ENCODE results near the gene TP73.
A peak's percentile ranks its signal among the peaks of the same experiment; 100 is the strongest.

The TP73 gene

DNA sequence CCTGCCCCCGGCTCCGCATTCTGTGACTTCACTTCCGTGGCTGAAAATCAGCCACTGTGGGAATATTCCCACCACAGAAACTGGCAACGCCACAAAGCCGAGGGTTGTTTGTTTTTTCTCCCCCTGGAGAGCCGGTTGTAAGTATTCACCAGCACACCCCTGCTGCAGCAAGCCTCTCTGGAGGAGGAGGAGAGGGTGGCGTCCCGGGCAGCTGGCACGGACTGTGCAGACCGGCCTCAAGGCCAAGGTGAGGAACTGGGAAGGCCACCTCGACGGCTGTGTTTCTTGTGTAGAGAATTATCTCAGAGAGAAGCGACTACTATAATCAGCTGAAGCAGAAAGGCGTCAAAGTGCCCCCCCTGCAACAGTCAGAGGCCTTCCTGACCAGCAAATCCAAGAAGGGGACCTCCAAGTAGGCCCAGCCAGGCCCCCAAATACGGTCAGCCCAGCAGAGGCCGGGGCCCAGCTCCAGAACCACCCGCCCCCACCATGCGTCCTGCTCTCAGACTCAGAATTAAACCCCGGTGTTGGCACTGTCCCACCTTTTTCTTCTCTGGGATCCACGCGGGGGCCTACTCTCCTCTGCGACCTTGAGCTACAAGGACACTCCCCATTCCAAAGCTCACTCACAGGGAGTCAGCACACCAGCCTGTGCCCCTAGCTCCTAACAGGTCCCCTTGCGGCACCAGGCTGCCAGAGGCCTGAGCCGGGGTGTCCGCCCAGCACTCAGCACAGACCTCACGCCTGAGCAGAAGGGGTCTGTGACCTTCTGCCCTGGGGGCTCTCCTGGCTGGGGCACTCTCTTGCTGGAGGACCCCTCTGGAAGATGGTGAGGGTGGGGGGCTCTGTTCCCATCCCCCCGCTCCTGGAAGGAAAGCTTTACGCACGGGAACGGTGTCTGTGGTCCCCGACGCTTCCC, 119.1 kb downstream of the TP73 start:
- no peak for DNase-seq

DNA sequence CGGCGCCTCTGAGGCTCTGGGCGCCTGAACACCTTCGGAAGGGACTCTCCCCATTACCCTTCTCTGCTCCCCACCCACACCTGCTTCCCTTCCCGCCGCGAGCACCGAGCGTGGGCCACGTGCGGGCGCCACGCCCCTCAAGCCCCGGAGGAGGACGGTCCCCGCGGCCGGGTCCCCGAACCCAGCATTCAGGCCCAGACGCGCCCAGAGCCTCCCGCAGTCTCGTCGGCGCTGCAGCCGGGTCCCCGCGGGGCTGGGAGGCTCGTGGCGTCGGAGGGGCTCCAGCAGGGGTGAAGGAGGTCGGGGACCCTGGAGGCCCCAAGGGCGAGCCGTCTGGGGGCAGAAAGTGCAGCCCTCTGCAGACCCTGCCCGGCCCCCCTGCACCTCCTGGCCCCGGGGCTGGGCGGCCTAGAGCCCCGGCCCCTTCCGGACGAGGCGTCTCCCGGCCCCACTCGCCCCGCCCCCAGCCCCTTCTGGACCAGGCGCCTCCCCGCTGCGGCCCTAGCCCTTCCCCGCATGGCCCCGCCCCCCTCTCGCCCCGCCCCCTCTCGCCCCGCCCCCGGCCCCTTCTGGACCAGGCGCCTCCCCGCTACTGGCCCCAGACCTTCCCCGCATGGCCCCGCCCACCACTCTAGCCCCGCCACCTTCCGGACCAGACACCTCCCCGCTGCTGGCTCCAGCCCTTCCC, 119.9 kb downstream of the TP73 start:
- DNase-seq: peak; percentile 77

DNA sequence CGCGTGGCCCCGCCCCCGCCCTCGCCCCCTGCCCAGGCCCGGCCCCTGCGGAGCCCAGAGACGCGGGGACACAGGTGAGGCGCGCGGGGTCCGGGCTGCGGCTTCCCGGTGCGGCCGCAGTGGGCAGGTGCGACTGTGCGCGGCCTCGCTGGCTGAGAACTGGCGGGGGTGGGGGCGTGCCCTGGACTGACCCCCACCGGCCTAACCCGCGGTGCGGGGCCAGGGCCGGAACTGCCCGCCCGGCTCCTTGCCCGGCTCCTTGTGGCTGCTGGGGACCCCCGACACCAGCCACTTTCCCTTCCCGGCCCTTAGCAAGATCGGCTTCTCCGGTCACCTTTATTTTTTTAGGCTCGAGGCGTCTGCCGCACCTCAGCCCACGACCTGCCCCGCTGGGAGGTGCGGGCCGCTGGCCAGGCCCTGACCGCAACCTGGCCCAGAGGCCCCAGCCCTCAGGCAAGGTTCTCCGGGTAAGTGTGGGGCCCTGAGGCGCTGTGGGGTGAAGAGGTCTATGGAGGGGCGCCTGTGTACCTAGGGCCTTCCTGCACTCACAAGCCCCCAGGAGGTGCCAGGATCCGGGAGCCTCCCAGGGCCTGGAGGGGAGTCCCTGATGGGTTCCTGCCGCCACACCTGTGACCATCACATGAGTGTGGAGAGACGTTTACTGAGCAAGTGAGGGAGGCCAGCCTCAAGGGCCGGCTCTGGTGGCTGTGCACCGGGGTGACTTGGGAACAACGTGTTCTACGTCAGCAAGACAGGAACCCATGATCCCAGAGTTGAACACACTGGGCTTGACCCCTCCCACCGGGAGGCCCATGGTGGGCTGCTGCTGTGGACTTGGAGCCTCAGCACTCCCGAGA, 120.6 kb downstream of the TP73 start, which contains the start of gene SMIM1:
SMIM1 (plus strand) TSS at position 35 of the 857 bp plus-strand sequence. CDS start 2,625 bp downstream, outside the sequence.
- DNase-seq: no peak

DNA sequence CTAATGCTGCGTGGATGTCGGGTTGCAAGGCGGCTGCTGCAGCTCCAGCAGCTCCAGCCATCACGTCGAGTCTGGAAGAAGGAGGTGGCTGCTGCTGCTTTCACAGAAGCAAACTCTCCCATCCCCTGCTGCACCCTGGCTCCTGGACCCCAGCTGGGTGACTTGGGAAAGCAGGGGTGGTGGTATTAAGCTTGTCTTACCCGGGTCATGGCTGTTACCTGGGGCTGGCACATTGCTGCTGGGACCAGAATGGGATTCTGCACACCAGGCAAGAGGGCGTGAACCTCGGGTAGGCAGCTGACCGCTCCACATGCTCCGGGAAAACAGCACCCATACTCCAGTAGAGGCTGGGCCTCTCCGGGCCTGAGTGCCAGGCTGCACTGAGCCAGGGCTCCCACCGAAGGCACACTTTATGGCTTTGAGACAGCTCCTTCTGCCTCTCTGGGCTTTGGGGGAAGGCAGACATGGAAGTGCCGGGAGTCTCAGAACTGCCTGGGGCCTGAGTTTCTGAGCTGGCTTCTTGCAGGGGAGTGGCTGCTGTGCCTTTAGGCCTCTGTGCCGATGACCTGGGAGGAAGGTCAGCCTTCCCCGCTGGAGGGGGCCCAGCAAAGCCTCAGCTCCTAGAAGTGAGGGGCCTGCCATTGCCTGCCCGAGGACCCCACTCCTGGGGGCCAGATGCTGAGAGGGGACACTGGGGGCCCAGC, 121.4 kb downstream of the TP73 start:
- no peak for DNase-seq

DNA sequence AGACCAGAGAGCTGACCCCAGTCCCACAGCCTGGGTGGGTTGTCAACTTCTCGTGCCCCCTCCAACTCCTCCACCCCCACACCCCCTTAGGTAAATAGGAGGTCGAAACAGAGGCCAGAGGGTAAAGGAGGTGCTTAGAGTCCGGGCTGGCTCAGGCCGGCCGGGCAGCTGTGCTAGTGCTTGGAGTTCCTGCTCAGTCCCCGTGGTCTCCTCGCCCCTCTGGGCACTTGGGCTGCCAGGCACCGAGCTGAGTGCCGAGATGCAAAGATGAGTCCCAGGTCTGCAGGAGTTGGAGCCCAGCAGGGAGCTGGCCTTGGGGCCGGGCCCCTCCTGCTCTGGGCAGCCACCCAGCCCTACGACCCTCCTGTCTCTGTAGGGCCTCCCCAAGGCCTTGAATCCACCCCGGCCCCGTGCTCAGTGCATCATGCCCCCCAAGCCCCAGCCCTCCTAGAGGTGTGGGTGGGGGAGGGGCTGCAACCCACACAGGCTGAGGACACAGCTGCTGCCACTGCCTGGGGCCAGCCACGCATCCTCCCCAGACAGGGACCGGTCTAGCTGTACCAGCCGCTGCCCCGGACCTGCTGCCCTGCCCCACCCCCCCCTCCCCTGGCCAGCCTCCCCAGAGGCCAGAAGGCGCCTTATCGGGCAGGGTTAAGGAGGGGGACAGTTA, 122.1 kb downstream of the TP73 start:
- DNase-seq: no peak

DNA sequence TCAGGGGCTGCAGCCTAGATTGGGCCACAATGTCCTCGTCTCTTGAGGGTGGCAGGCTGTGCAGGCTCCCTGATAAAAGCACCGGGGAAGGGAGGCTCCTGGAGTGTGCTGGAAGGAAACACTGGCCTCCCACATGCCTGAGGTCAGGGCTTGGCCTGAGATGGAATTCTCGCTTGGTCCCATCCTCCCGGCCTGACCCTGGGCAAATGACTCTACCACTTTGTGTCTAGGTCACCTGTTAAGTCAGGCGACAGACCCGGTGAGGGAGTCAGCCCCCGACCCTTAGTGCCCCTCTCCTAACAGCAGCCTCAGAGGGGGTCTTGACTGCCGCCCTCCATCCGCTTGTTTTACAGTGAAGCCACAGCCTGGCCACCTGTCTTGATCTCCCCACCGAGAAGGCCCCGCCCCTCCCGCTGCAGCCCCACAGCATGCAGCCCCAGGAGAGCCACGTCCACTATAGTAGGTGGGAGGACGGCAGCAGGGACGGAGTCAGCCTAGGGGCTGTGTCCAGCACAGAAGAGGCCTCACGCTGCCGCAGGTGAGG, 122.7 kb downstream of the TP73 start:
- no peak for DNase-seq

DNA sequence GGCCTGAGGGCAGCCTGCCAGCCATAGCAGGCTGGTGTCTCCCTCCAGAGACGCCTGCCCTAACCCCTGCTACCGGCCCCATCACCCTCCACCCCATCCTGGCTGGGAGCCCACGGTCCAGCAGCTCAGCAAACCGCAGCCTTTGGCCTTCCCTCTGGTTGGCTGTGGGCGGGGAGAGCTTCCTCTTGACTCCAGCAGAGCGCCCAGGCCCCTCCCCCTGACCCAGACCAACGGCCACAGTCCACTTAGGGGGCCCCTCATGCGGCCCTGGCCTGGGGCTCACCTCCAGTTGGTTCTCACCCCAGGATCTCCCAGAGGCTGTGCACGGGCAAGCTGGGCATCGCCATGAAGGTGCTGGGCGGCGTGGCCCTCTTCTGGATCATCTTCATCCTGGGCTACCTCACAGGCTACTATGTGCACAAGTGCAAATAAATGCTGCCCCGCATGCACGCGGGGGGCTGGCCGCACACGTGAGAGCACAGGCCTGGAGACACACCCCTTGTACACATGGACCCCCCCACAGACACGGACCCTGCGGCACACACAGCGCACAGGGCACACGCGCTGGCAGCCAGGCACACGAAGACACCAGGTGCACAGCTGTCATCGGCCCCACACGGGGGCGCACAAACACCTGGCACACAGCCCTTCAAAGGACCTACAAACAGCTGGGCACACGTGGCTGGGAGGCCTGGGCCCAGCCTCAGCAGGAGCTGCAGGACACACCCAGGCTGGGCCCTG, 123.3 kb downstream of the TP73 start:
- DNase-seq: no peak

DNA sequence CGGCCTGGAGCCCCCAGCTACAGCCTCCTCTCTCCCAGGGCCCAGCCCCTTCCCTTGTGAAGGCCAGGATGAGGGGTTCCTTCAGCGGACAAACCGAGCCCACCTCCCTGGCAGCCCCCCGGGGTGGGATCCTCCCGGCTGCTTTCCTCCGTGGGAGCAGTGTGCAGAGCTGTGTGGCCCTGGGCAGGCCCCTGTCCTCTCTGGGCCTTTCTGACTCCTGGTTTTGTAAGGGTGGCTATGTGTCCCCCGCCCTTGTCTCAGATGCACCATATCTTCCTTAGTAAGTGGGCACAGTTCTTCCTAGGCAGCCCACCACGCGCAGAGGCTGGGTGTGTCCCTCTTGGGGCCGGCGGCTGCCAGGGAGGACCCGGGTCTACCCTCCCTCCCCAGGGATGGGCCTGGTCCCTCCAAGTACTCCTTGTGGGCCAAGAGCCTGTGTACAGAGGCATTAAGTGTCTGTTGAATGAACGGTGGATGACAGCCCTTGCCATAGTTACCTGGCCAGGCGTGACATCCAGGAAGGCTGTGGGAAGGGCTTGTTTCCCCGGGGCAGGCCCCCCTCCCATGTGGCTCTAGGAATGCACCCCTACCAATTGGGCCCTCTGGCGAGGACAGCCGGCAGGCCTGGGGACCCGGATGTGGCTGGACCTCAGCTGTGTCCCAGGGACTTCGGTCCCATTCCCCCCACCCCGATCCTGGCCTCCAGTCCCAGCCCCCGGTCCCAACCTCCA, 124.1 kb downstream of the TP73 start:
- DNase-seq: no peak

DNA sequence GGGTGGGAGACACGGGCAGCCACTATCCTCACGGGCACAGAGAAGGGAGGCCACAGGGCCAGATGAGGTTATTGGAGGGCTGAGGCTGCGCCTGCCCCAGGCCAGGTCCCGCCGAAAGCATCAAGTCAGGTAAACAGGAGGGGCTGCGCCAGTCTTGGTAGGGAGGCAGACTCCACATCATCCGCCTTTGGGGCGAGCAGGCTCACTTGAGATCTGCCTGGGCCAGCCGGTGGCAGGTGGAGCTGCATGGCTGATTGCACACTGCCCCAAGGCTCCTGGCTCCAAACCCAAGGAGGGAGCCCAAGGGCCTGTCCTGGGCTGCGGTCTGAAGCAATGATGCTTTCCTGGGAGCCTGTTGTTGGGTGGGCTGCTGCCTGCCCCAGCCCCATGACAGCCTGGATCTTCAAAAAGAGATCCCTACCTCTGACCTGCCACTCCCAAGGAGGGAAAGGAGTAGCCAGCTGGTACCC, 124.8 kb downstream of the TP73 start:
- DNase-seq: no peak

DNA sequence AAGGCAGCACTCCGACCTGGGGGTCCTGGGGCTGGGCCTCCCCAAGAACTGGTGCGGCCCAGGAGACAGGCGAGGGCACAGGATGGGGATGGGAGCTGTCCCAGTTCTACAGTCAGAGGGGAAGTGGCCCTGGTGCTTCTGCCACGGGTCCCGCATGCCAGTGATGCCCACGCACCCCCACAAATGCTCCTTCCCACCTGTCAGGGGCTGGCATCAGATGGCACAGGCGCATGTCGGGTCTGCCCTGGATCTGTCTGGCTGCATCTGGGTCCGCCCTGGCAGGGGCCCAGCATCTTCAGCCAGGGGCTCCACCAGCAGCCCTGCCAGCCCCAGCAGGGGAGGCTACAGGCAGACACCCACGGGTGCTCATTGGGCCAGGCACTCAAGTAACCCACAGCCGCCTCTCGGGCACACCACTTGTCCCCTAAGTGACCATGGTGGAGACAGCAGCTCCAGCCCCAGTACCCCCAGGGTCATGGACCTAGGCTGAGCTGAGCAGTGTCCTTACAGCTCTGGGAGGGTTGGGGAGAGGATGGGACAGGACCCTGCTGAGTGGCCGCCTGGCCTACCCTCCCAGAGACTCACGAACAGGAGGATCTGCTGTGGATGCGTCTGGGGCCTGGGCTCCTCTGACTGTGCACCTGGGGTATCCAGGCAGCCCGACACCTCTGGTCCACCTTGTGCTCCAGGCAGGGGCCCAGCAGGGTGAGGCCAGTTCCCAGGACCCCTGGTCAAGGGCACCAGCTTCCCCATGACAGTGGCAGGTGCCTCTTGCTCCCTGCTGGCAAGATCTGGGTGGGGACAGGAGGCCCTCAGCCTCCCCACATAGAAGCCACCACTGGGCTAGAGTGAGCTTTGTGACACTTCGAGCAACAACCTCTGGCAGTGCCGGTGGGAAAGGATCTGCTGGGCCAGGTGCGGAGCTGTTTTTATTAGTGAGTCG, 125.6 kb downstream of the TP73 start:
- DNase-seq: no peak

DNA sequence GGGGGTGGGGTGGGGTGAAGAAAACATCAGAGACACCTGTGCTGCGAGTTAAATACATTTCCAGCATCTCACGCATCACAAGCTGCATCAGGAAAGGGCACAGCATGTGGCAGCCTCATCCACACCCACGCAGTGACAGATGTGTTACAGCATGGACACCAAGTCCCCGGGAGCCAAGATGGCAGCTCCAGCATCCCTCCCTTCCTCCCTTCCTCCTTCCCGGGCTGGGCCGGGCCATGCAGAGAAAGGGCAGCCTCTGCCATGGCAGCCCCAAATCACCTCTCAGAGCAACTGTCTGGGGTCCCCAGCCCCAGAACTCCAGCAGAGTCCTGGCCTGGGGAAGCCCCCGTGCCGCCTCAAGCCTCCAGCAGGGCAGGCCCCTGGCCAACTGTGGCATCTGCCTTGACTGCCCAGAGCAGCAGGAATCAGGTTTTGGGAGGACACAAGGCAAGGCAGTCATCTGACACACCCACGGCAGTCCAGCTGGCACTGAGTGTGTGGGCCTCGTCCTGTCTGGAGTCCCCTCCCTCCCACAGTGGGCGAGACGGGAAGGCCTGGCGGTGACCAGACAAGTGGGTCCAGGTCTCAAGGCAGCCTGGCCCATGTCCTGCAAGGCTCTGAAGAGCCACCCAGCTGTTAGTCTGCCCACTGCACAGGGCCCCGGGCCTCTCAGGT, 126.4 kb downstream of the TP73 start:
- no peak for DNase-seq

DNA sequence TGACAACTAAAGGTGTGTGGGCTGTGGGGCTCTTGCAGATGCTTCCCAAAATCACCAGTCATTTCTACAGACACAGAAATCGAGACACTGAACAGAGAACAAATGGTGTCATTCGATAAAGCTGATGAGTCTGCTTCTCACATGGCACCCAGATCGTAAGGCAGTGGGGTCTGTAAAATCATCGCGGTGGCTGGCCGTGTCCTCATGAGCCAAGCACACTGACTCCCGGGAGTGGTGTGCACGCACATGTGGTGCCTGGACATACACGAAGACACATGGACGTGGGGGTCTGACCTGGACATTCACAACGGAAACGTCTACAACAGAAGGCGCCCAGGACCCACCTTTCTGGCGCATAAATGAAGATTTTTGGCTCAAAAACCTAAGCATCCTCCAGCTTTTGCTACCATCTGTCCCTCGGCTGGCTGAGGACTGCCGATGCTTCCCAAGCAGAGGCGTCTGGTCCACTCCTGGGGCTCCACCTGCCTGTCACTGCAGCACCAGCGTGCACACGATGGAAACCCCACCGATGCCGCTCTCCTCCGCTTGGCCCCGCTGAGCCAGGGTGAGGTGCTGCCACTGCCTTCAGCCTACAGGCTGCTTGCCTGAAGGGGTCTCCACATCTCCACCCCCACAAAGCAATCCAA, 127.1 kb downstream of the TP73 start:
- no peak for DNase-seq

DNA sequence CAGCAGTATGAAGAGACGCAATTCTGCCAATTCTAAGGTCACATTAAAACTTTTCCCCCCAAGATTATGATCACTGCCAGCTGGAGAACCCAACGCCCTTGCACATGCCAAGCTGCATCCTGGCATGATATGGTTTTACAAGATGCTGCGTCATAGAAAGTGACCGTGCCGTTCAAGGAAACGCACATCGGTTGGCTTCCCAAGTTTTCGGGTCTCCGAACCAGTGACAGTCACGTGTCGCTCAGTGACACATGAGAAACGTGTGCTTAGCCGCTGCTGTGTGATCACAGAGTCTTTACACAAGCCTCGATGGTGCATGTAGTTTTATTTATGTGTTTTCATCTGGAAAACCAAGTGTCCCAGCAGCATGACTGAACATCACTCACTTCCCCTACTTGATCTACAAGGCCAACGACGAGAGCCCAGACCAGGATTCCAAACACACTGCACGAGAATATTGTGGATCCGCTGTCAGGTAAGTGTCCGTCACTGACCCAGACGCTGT, 127.6 kb downstream of the TP73 start:
- DNase-seq: no peak

DNA sequence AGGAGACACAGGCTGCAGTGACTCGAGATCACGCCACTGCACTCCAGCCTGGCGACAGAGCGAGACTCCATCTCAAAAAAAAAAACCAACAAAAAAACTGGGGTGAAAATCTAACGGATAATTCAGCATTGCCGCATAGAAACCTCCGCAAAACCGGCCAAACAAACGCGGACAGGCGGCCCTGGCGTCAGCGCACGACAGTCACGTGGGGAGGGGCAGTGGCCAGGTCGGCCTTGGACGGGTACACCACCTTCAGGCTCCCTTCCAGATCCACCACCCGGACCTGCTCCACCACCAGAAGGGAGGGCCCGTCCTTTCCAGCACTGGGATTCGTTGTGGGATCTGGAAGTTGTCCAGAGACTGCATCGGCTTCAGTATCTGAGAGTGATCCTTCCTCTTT, 128.6 kb downstream of the TP73 start:
- no peak for DNase-seq

DNA sequence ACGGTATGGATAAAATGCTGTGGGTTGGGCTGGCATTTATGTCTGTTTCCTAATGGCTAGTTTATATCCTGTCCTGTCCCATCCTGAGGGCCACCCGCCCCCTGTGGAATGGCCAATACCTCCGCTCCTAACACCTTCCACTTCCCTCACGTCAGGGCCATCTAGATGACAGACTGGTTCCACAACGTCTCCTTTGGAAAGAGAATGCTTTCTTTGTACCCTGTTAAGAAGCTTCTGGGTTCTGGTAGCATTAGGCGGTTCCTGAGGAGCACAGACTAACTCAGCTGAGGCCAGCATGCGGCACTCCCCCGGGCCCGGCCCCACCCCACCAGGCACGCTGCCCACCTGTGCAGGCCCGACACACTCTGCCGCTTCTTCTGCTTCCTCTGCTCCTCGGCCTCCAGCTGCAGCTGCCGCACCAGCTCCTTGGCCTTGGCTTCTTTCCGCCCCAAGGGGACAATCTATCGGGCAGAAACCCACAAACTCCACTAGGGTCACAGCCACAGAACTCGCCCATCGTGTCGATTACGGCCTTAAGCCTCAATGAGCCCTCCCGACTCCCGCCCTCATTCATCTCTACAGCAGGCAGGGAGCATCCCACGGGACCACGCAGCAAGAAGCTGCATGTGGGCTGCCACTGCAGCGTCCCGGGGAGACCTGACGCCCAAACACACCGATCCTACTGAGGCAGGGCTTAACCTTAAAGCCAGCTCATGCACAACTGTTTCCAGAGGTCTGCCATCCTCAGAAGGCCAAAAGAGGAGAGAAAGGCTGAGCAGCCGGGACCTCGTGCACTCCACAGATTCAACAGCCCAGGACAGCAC, 131.5 kb downstream of the TP73 start:
- DNase-seq: no peak

DNA sequence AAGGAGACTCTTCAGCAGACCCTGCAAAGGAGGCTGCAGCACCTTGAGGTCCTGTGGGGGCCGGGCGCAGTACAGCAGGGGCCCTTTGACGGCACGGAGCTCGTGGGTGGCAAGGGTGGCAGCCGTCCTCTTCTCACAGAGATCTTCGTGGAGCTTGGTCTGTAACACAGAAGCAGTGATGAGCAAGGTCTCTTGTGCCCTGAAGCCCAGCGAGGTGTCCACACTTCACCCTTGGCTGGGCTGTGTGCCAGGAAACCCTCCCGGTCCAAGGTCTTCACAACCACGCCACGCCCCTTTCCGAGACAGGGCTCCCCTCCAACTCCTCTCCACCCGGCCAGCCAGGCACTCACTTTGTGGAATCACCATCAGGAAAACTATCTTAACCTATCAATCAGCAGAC, 132.7 kb downstream of the TP73 start:
- no peak for DNase-seq
